HL-60/S4 treated with phorbol 12-myristate 13-acetate at 8.2 ng/mL for 4 days and 3 days (cell line): ENCODE results near the gene RERE.

Source experiments
- in situ Hi-C: fragments of 300-500 bp; cut with MboI; formaldehyde crosslinking; loops from 2 replicates; pipeline ENCODE4 v1.15.0; 2022; ENCODE audit warnings: low sequenced_read_pairs

The RERE gene

DNA sequence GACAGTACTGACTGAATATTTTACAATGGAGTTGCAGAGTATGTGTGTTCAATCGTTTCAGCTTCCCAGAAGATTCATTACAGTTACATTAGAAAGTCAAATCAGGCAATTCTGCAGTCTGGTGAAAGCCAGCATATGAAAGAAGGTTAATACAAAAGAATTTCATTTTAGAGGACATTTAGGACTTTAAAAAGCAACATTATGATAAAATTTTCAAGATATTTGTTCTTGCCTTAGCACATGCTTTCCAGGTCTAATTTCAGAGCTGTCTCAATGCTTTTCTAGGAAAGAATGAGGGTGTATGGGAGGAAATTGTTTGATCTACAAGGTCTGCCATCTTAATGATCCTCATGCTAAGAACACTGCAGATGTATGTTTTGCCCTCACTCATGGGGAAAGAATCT is 63.2 kb downstream of the RERE start:
- in situ Hi-C loops: no loop called here

DNA sequence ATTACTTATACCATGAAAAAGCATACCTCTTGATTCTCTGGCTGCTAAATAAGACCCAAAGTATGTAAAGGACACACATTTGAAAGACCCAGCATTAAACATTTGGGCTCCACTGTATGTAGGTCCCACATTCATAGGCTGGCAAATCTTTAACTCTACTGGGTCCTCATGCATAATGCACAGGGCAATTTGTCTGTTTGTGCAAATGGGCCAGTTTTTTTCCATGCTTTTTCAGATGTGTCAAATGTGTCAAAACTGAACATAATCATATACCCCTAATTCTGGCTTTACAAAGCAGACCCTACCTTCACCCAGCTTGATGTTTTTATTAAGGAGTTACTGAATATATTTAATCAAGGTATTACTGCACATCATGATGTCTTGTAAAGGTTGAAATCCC is 63.7 kb downstream of the RERE start:
- in situ Hi-C loops: no loop called here

DNA sequence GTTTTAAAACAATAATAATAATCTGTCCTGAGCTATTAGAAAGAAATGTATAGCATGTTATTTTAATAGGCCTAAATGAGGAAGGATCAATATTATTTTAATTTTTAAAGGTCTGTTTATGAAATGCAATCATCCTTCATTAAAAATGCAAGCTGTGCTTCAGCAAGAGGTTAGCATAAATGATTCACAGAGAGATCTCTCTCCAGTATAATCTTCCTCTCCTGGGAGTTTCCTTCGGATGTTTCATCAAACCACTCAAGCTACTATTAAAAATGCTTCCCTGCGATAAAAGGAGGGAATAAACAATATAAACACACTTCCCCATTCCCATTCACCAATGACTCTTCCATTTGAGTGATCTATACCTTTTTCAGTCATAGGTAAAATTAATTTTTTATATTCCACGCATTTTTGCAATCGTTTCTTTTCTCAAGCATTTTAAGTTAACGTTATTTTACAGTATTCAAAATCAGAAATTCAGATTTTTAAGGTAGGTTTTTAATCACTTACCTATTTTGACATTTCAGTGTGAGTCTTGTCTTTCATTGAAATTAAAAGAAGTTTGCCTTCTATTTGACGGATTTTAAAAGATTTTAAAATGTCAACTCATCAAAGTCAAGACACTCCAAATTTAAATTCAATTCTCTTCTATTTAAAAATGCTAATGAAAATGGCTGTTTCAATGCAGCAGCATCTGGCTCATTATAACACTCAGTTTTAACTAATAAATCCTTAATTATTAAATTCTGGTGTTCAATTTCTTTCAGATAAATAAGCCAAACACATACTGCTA is 64.3 kb downstream of the RERE start:
- in situ Hi-C loops: no loop called here

DNA sequence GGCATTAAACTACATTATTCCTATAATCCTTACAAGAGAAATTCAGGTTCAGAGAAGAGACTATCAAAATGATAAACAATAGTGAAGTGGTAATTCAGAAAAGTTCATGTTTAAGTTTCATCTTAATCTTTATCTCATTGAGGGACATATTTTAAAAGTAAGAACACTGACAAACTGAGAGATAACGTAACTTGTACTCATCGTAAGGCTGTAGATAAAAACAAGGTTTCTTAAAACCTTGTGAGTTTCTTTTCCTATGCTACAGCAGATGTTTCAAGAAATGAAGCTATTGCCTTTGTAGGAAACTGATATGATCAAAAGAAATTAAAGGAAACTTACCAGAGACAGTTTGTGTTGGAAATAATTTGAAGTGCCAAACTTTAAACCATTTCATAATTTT is 65.0 kb downstream of the RERE start:
- in situ Hi-C loops: no loop called here

DNA sequence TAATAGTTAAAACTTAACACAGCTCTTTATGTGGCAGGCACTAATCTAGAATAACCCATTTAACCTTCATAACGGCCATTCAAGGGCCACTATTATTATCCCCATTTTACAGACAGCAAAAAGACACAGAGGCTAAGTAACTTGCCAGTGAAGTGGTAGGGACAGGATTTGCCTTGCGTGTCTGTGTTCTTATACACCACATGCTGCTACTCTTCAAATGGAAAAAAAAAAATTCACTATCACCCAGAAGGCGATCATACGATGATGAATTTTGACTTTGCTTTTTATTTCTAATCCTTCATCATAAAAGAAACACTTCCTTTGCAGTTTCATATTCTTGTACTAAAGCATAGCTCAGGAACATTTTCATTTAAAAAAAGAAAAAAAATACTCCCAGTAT is 65.5 kb downstream of the RERE start:
- in situ Hi-C loops: no loop called here

DNA sequence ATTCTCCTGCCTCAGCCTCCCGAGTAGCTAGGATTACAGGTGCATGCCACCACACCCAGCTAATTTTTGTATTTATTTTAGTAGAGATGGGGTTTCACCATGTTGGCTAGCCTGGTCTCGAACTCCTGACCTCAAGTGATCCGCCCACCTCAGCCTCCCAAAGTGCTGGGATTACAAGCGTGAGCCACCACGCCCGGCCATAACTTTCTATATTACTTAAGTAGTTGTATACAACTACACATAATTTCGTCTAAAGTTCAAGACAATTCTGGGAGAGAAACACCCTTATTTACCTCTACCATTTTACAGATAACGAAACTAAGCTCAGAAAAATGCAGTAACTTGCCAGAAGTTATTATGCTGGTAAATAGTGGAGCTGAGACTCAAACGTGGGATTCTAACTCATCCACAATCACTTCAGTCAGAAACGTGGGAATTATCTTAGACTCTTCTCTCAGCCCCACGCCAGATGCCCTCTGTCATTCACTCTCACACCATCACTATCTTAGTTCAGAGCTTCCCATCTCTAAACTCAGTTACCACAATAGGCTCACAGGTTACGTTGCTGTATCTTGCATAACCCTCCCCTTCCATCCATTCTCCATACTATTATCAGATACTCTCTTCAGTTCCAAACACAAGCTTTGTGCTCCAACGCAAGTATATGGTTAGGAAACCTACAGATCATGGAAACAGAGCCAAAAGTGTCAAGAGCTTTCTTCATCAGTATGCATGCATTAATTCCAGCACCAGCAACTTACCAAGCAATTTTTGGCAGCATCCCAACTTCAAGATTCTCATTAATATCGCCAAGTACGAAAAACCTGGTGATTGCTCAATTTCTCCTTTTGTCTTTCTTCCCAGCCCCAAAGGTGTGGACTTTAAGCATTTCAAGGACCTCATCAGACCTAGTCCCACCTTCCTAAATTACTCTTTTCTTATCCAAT is 69.3 kb downstream of the RERE start:
- in situ Hi-C loops: no loop called here

DNA sequence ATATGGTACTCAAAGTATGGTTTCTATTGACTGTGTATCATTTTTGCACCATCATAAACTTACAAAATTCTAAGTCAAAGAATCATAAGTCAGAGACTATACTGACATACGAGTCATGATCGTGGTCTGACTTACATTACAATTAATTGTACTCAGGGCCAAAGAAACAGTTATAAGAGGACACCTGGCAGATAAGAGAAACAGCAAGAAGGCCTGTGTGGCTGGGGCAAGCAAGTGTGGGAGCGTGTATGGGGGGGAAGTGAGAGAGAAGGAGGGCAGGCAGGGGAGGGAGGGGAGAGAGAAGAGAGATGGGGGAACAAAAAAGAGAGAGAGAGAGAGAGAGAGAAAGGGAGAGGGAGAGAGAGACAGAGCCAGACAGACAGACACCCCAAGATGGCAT is 70.9 kb downstream of the RERE start:
- in situ Hi-C loops: no loop called here

DNA sequence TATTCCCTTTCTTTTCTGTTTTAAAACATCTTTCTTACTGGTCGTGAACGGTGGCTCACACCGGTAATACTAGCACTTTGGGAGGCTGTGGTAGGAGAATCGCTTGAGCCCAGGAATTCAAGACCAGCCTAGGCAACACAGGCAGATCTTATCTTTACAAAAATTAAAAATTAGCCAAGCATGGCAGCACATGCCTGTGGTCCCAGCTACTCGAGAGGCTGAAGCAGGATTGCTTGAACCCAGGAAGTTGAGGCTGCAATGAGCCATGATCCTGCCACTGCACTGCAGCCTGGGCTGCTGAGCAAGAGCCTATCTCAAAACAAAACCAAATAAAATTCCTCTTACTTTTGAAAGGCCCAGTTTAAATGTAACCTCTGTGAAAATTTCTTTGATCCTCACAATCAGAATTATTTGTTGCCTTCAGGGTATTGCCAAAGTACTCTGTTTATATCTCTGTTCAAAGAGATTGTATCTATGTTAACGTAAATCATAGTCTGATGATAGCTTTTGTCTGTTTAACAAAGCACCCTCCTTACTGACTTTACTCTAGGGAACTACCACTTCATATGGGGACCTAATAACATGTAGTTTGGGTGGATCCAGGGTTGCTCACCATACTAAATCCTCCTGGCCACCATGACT is 71.6 kb downstream of the RERE start:
- in situ Hi-C loops: no loop called here

DNA sequence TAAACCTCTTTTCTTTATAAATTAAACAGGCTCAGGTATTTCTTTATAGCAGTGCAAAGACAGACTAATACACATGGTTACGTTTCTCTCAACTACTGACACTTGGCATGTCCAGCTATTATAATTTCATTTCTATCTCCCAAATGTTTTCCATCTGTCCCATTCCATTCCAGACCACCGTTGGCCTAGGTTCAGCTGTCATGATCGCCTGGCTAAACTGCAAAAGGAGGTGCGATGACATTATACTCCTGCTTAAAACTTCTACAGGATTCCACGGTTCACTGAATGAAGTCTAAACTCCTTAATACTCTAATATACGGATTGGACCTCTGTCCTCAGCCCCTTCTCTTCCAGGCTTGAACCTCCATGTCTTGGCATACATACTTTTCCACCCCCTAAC is 72.1 kb downstream of the RERE start:
- in situ Hi-C loops: no loop called here

DNA sequence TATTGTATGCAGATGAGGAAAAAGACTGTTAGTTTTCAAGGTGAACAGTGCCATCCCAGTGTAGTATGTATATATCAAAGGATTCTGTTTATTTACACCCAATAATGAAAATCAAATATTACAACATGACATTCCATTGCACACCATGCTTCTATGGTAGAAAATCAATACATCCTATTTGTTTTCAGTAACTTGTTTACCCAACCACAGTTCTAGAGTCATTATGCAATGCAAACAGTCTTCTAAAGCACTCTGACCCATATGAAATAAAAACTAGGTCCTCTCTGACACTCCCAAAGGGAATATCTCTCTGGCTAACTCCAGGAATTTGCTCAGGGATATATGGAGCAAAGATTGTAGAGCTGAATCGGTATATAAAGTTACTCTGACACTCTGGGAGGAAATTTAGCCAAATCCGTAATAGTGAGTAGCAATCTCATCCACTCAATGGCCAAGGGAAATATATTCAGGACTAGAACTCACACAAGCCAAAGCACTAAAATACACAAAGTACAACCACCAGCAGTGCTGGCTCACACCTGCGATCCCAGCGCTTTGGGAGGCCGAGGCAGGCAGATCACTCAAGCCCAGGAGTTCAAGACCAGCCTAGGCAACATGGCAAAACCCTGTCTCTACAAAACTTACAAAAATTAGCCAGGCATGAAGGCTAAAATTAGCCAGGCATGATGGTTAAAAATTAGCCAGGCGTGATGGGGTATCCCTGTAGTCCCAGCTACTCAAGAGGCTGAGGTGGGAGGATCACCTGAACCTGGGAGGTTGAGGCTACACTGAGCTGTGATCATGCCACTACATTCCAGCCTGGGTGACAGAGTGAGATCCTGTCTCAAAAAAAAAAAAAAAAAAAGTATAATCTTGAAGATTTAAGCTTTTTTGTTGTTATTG is 75.2 kb downstream of the RERE start:
- in situ Hi-C loops: no loop called here

DNA sequence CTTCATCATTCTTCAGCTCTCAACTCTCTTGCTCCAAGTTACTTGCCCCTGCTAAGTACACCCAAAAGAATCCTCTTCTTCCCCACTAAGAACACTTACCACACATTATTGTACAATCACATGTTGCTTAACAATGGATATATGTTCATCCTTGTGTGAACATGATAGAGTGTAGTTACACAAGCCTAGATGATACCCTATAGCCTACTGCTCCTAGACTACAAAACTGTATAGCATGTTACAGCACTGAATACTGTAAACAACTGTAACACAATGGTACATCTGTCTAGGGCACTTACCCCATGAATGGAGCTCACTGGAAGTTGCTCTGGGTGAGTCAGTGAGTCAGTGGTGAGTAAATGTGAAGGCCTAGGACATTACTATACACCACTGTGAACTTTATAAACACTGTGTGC is 77.4 kb downstream of the RERE start:
- in situ Hi-C loops: no loop called here

DNA sequence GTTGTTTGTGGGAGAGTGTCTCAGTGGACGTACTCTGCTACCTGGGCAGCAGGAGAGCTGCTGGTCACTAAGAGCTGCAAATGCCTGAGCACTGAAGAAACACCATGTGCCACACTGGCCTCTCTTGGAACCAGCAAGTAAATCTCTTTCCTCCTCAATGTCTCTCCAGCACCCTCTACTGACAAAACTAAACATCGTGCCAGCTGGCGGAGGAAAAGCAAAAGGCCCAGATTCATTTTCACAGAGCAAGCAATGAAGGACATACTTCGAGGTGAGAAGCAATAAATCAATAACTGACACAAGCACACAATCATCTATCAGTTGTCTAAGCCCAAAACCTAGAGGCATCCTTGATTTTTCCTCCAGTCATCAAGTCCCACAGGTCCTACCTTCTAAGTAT is 78.1 kb downstream of the RERE start:
- in situ Hi-C loops: no loop called here

DNA sequence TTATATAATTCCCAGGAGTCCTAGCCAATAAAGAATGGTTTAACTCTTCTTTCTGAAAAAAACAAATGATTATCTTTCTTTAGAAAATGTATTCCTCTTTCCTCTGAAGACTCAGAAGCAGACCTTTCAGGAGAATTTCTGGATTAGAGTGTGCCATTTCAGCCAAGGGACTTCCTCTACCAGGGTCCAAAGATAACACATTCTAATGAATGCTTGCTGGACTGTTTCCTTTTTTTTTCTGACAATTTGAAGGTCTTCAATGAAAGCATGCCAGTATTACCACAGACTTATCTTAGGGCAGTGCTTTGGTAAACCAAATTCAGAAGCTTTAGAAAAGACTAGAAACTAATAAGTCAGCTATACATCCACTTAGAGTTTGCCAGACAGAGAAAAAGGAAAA is 80.5 kb downstream of the RERE start:
- in situ Hi-C loops: no loop called here

DNA sequence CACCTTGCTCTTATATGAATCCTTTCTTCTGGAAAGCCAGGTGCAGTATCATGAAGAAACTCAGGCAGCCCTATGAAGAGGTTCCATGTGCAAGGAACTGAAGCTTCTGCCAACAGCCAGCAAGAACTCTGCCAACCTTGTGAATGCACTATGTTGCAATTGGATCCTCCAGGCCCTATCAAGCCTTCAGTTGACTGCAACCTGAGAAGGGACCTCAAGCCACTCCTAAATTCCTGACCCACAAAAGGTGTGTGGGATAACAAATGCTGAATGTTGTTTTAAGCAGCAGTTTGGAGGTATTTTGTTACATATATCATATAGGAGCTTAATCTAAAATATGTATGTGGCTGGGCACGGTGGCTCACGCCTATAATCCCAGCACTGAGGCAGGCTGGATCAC is 84.0 kb downstream of the RERE start:
- in situ Hi-C loops: no loop called here

DNA sequence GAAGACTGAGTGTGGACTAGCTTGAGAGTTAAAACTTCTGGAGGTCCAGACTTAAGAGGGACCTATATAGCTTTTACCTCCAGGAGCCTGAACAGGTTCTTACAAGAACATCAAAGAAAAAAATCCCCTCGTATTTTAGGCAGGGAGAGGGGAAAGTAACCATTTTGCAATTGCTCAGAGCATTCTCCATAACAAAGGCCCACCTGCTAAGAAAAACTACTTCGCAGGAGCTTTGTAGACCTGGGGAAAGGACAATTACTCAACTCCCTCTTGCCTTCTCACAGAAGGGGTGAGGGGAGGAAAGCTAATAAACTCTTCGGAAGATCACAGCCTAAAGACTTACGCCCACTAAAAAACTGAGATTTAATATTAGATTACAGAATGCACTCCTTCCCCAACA is 86.3 kb downstream of the RERE start:
- in situ Hi-C loops: no loop called here

DNA sequence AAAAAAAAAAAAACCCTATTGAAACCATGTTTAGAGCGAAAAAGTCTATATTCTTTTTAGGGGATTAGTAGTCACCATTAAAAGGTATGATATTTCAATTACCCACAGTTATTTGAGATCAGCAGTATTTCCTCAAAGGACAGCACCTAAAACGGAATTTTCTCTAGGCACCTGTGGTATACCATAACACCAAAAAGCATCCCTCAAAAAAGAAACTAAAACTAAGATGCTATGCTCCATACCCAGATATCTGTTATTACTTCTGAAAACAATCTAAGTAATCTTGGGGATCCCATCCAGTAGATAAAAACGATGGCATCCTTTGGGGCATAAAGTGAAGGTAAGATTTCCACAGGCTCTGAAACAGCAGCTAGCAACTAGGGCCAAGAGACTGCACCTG is 89.0 kb downstream of the RERE start:
- in situ Hi-C loops: loop anchor here (10.0 kb wide), 1 partner anchor 164 kb away; no protein-coding TSS in a partner anchor

DNA sequence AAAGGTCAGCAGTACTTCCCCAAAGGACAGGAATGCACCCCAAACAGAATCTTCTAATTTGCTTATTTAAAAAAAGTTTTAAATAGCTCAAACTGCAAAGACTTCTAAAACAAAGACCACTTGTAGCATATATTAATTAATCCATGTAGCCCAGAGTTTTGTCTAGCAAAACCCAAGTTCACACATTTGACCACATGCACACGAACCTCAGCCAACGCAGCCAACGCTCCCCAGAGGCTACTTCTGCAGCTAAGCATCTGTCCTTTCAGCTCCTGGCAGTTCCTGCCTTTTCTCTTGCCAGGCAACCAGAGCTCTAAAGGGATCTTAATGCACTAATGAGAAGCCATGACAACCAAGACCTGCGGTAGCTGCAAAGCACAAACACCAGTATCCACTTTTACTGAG is 89.6 kb downstream of the RERE start:
- in situ Hi-C loops: loop anchor here (10.0 kb wide), 1 partner anchor 163 kb away; no protein-coding TSS in a partner anchor

DNA sequence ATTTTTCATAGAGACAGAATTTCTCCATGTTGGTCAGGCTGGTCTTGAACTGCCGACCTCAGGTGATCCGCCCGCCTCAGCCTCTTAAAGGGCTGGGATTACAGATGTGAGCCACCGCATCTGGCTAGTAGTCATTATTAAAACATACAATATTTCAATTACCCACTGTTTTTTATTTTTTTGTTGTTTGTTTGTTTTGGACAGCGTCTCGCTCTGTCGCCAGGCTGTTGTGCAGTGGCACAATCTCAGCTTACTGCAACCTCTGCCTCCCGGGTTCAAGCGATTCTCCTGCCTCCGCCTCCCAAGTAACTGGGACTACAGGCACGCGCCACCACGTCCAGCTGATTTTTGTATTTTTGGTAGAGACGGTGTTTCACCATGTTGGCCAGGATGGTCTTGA is 90.1 kb downstream of the RERE start:
- in situ Hi-C loops: loop anchor here (10.0 kb wide), 1 partner anchor 163 kb away; no protein-coding TSS in a partner anchor

DNA sequence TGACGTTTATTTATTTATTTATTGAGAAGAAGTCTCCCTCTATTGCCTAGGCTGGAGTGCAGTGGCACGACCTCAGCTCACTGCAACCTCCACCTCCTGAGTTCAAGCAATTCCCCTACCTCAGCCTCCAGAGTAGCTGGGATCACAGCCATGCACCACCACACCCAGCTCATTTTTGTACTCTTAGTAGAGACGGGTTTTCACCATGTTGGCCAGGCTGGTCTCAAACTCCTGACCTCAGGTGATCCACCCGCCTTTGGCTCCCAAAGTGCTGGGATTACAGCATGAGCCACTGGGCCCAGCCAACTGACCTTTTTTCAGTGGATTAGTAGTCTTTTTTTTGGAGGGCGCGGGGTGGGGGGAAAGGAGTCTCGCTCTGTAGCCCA is 90.6 kb downstream of the RERE start:
- in situ Hi-C loops: loop anchor here (10.0 kb wide), 1 partner anchor 162 kb away; no protein-coding TSS in a partner anchor

DNA sequence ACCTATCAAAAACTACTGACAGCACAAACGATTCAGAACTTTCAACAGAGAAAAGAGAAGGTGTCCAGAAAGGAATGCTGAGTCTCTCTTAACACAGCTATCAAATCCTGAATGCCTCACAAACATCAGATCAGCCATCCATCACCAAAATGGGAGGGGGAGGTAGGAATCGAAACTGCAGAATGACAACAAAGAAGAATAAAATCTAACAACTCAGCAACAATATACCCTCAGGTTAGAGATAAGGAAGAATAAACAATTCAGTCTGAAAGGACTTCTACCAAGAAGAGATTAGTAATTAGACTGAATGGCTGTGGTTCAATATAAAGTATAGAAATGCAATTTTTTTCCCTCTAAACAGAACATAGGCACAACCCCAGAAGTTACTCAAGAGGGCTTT is 94.4 kb downstream of the RERE start:
- in situ Hi-C loops: loop anchor here (10.0 kb wide), 1 partner anchor 158 kb away; no protein-coding TSS in a partner anchor
